Measurements from ENCODE around the gene GBX1. TPM values are rescaled to one million over a fixed set of nuclear protein-coding genes. Genes with fewer than 3 reads are reported as not detected.

Gene GBX1
- total and polyA plus RNA-seq, 2 donors (not counting 3 experiments of a cell fraction or from before 2014, with no cell fraction given): not detected

DNA sequence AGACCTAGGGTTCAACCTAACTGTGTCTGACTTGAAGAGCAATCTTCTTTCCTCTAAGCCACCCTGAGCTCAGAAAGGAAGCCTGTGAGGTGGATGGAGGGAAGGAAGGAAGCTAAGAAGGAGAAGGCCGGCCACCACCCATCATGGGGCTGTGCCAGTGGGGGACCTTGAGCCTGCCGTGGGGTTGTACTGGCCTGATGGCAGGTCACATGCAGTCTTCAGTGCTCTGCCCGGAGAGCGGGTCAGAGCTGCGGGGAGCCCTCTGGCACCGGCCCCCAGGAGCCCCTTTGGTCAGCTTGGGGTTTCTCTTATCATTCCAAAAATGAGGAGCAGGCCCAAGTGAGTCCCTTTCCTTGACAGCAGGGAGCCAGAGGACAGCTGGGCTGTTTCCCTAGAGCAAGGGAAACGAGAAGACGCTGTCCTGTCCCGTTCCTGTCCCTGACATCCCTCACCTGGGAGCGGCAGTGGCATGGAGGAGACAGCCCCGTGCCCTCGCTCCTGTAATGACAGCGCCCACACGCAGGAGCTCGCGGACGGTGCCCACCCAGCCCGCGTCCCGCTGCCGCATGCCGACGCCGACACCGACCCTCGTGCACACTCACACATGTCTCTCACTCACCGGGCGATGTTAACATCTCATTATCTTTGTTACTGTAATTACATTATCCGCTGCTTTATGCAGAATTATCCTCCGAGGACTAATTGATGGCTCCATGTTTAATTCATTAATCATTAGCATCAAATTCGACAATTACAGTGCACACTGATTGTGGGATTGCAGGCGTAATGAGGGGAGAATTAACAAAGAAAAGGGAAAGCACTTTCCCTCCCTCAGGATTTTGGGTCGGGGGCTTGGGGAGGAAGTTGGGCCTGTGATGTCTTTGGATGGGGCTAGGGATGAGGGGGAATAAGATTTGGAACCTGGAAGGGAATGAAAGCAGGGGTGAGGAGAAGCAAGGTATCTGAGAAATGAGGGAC is 31.3 kb downstream of the GBX1 start:
- FAIRE-seq (no peak), DNase-seq (ENCODE audit: low read depth, low spot score) (no peak)
- ChIA-PET CTCF (interaction anchor here (1.5 kb wide), 1 partner anchor 12 kb away, joined by 9 read pairs; no protein-coding TSS in a partner anchor), POLR2A (no interaction called here)
- Histone ChIP-seq H4K20me1 (replicated peaks; ENCODE audit: control insufficient read depth, extremely low read depth, insufficient read depth, low read length) (no peaks in the 10 kb centered on the region), H3K9ac (replicated peaks; ENCODE audit: extremely low read depth, insufficient read depth, low read length) (no peak overlapping the region), H3K4me2 (ENCODE audit: insufficient read depth, low read length) (no peak overlapping the region), H3K79me2 (ENCODE audit: control insufficient read depth, insufficient read depth, low read length) (no peaks in the 10 kb centered on the region), H3K27me3 (ENCODE audit: control insufficient read depth in 2 of 2, insufficient read depth in 2 of 2, low read length in 2 of 2) (no peaks in the 10 kb centered on the region), H3K9me3 (replicated peaks; ENCODE audit: control insufficient read depth, insufficient read depth, low read length) (no peaks in the 10 kb centered on the region), H3K27ac (ENCODE audit: insufficient read depth, low read depth, low read length) (no peak overlapping the region), H3K4me1 (ENCODE audit: control insufficient read depth, extremely low read depth, insufficient read depth, low read length) (no peaks in the 10 kb centered on the region), H3K9me1 (replicated peaks; ENCODE audit: control insufficient read depth, extremely low read depth, insufficient read depth, low read length) (no peaks in the 10 kb centered on the region), H3K36me3 (ENCODE audit: control insufficient read depth in 2 of 2, extremely low read depth in 1 of 2, insufficient read depth in 2 of 2, low read length in 2 of 2) (peaks cover 11 to 69% of the 10 kb centered on the region in 2 experiments), H3K4me3 (replicated peaks in 1 of 3; ENCODE audit: insufficient read depth in 1 of 3, low read depth in 1 of 3, low read length in 3 of 3) (no peak overlapping the region), H2AFZ (ENCODE audit: low read depth, low read length) (no peak overlapping the region)
- dilution Hi-C loops (cut with MboI; ENCODE audit: extremely low pct_ligation_motif_present, low sequenced_read_pairs): no loop called here
- intact Hi-C loops (cut with micrococcal nuclease): no loop called here
- BruUV-seq (replicated peaks): no TSS peak
- TF ChIP-seq JUN (IDR thresholded peaks at IDR 0.05; ENCODE audit: borderline replicate concordance, insufficient read depth, insufficient read length, low read depth) (no peak), MYC (IDR thresholded peaks at IDR 0.05; ENCODE audit: low read depth, low read length) (no peak), FOS (IDR thresholded peaks at IDR 0.05; ENCODE audit: borderline replicate concordance, insufficient read depth, low read length) (no peak)
- TF ChIP-seq, protein P1, sequence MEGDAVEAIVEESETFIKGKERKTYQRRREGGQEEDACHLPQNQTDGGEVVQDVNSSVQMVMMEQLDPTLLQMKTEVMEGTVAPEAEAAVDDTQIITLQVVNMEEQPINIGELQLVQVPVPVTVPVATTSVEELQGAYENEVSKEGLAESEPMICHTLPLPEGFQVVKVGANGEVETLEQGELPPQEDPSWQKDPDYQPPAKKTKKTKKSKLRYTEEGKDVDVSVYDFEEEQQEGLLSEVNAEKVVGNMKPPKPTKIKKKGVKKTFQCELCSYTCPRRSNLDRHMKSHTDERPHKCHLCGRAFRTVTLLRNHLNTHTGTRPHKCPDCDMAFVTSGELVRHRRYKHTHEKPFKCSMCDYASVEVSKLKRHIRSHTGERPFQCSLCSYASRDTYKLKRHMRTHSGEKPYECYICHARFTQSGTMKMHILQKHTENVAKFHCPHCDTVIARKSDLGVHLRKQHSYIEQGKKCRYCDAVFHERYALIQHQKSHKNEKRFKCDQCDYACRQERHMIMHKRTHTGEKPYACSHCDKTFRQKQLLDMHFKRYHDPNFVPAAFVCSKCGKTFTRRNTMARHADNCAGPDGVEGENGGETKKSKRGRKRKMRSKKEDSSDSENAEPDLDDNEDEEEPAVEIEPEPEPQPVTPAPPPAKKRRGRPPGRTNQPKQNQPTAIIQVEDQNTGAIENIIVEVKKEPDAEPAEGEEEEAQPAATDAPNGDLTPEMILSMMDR (IDR thresholded peaks at IDR 0.05; ENCODE audit: extremely low read depth in 1 of 2, insufficient read depth in 1 of 2, low read depth in 1 of 2, low read length in 2 of 2): no peak

Measured in endothelial cell of umbilical vein (primary cell).